ENCODE data around the gene KIAA1671.

DNA sequence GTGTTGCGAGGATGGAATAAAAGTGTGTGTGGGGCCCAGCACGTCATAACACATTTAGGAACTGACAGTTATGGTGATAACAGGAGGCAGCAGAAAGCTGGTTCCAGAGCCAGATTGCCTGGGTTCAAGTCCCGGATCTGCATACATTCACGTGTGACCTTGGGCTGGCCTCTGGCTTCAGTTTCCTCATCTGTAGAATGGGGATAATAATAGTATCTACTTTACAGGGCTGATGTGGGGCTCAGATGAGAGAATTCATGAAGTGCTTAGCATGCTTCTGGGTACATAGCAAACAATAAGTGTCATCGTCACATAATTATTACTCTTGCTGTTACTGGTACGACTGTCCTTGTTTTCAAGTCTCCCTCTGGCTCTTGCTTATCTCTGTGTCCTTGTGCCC, 97.3 kb downstream of the KIAA1671 start:
- no peak for TF ChIP-seq CTCF (IDR thresholded peaks at IDR 0.05)
- no peak for TF ChIP-seq POLR2A (IDR thresholded peaks at IDR 0.05)
- TF ChIP-seq POLR2AphosphoS5 (IDR thresholded peaks at IDR 0.05) = no peak
- TF ChIP-seq EP300 (IDR thresholded peaks at IDR 0.05) = no peak
